WI38 (cell line): ENCODE results near the gene ELMOD1.

Source experiments
- H3K4me3 ChIP-seq: 2 replicates; pipeline ENCODE4 v1.5.1; 2011; ENCODE audit warnings: low read depth, mild to moderate bottlenecking, control low read depth, low read length
- CTCF ChIP-seq: IDR thresholded peaks from 2 replicates; pipeline ENCODE4 v1.5.1; 2012; ENCODE audit warnings: low read depth, mild to moderate bottlenecking, control low read depth, low read length

Gene ELMOD1

GRCh38 chr11:107697291-107697690 is 106.3 kb downstream of the ELMOD1 start:
- no peak for TF ChIP-seq CTCF
- H3K4me3 ChIP-seq: no peak overlapping the region

- TF ChIP-seq CTCF: no peak
Measured at GRCh38 chr11:107699371-107700285, 108.7 kb downstream of the ELMOD1 start.

GRCh38 chr11:107702109-107702660 is 111.2 kb downstream of the ELMOD1 start:
- no peak for TF ChIP-seq CTCF
- no peak overlapping the region for H3K4me3 ChIP-seq

More at GRCh38 chr11:107699371-107700285, 108.7 kb downstream of the ELMOD1 start:
- no peak overlapping the region for H3K4me3 ChIP-seq

- H3K4me3 ChIP-seq: no peak overlapping the region
- TF ChIP-seq CTCF: no peak
Measured at GRCh38 chr11:107702723-107703122, 111.8 kb downstream of the ELMOD1 start.

- TF ChIP-seq CTCF: no peak
- H3K4me3 ChIP-seq: no peak overlapping the region
Measured at GRCh38 chr11:107704451-107704850, 113.5 kb downstream of the ELMOD1 start.

GRCh38 chr11:107705027-107705426 is 114.1 kb downstream of the ELMOD1 start:
- no peak overlapping the region for H3K4me3 ChIP-seq
- TF ChIP-seq CTCF: no peak

GRCh38 chr11:107706531-107706930 is 115.6 kb downstream of the ELMOD1 start:
- H3K4me3 ChIP-seq: no peak overlapping the region
- TF ChIP-seq CTCF: no peak
